Prostate gland (tissue), 2 donors: ENCODE measurements around the gene APOA4.

Experiments
- POLR2A ChIP-seq: fragments of 450-650 bp; IDR thresholded peaks from one replicate; pipeline ENCODE4 v1.6.1; 2016; ENCODE audit warnings: antibody characterized with exemption, mild to moderate bottlenecking
- POLR2AphosphoS5 ChIP-seq: sonication (generic); formaldehyde crosslinking; IDR thresholded peaks from one replicate; pipeline ENCODE4 v1.6.1; 2017; ENCODE audit warnings: antibody characterized with exemption
- TF ChIP-seq, protein P1 (sequence below), 4 experiments: fragments of 200-600 bp in 2 of 4; fragments of 450-650 bp in 2 of 4; sonication (generic) in 2 of 4; IDR thresholded peaks; 1 replicate in 3 of 4; 2 replicates in 1 of 4; pipeline ENCODE4 v1.5.1; 2016 to 2019; ENCODE audit warnings: antibody characterized with exemption in 4 of 4, mild to moderate bottlenecking in 2 of 4, moderate library complexity in 2 of 4

DNA sequence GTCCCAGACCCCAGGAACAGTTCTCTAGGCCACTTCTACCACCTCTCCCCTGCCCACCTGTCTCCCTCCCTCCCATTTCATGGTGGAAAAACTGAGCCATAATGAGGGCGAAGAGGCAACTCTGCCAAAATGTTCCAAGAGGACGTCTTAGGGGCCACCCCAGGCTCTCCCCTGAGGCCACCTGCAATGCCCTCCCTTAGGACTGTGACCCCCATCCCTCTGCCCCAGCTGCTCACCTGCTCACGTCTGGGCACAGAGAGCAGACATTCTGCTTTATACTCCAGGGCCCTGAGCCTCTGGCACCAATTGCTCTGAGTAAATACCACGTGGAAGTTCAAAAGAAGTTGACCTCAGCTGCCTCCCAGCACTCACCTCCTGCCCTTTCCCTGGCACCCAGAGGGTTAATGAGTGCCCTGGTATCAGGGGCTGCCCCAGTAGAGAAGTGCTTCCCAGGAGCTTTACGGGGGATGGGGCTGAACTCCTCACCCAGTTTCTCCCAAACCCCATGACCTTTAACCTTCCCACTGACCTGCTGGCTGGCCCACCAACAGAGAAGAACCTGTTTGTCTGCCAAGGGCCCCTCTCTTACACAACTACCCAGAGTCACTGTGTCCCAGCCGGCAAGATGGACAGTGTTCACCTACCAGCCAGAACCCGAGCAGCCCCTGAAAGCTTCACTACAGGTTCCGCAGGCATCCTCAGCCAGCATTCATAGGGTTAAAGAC is 30.8 kb downstream of the APOA4 start:
- TF ChIP-seq POLR2A (no peak), POLR2AphosphoS5 (no peak)
- TF ChIP-seq, protein P1, sequence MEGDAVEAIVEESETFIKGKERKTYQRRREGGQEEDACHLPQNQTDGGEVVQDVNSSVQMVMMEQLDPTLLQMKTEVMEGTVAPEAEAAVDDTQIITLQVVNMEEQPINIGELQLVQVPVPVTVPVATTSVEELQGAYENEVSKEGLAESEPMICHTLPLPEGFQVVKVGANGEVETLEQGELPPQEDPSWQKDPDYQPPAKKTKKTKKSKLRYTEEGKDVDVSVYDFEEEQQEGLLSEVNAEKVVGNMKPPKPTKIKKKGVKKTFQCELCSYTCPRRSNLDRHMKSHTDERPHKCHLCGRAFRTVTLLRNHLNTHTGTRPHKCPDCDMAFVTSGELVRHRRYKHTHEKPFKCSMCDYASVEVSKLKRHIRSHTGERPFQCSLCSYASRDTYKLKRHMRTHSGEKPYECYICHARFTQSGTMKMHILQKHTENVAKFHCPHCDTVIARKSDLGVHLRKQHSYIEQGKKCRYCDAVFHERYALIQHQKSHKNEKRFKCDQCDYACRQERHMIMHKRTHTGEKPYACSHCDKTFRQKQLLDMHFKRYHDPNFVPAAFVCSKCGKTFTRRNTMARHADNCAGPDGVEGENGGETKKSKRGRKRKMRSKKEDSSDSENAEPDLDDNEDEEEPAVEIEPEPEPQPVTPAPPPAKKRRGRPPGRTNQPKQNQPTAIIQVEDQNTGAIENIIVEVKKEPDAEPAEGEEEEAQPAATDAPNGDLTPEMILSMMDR (IDR thresholded peaks at IDR 0.05): no peak
